A673 (cell line): ENCODE results near the gene MROH8.

Source experiments
- CTCF ChIP-seq: fragments of 300-800, 200-600 bp; sonication (generic); conservative IDR thresholded peaks from 2 replicates; pipeline ENCODE4 v1.5.1; 2017; ENCODE audit warnings: low read depth, mild to moderate bottlenecking, antibody characterized with exemption, low read length, moderate library complexity, mixed read lengths
- EZH2 ChIP-seq: fragments of 200-600 bp; sonication (generic); IDR thresholded peaks from 2 replicates; pipeline ENCODE4 v1.6.1; 2017; ENCODE audit warnings: borderline replicate concordance, low read depth, mild to moderate bottlenecking, mixed read lengths, antibody characterized with exemption, low read length; ENCODE audit not compliant: poor library complexity, severe bottlenecking

- TF ChIP-seq CTCF (no peak), EZH2 (no peak)
Observed at GRCh38 chr20:37200926-37201826, 21.8 kb upstream of the MROH8 start.
